Endodermal cell (in vitro differentiated cells): ENCODE results near the gene PPDPF. TPM values are rescaled to one million over a fixed set of nuclear protein-coding genes. Genes with fewer than 3 reads are reported as not detected.

ENCODE experiments used
- DNase-seq: peaks from one replicate; pipeline ENCODE4 v3.0.0-alpha.2; 2017
- H3K27ac ChIP-seq: 2 replicates; pipeline ENCODE4 v1.5.1; 2013; ENCODE audit warnings: mild to moderate bottlenecking, low read depth, low read length, moderate library complexity
- H3K27me3 ChIP-seq: 2 replicates; pipeline ENCODE4 v1.6.1; 2013; ENCODE audit warnings: mild to moderate bottlenecking, low read length, moderate library complexity; ENCODE audit not compliant: insufficient read depth, control insufficient read depth, poor library complexity, severe bottlenecking
- H3K36me3 ChIP-seq: 2 replicates; pipeline ENCODE4 v1.7.0; 2013; ENCODE audit warnings: mild to moderate bottlenecking, low read length, moderate library complexity; ENCODE audit not compliant: control insufficient read depth, insufficient read depth
- H3K4me1 ChIP-seq: one replicate; pipeline ENCODE4 v1.7.0; 2013; ENCODE audit warnings: low read length; ENCODE audit not compliant: control insufficient read depth, insufficient read depth
- H3K4me3 ChIP-seq: 2 replicates; pipeline ENCODE4 v1.5.1; 2013; ENCODE audit warnings: mild to moderate bottlenecking, low read length, moderate library complexity
- H3K9ac ChIP-seq: 2 replicates; pipeline ENCODE4 v1.6.1; 2013; ENCODE audit warnings: mild to moderate bottlenecking, low read length, moderate library complexity; ENCODE audit not compliant: poor library complexity, severe bottlenecking; ENCODE audit errors: extremely low read depth
- H3K9me3 ChIP-seq: 2 replicates; pipeline ENCODE4 v1.6.1; 2013; ENCODE audit warnings: mild to moderate bottlenecking, low read length, moderate library complexity; ENCODE audit not compliant: control insufficient read depth
- H3K27ac Mint-ChIP-seq: 2 replicates; pipeline ENCODE4 v1.8.0; 2020; ENCODE audit warnings: mixed read lengths
- H3K27me3 Mint-ChIP-seq: 2 replicates; pipeline ENCODE4 v1.8.0; 2021; ENCODE audit warnings: mild to moderate bottlenecking, mixed read lengths; ENCODE audit not compliant: insufficient read depth
- H3K36me3 Mint-ChIP-seq: 2 replicates; pipeline ENCODE4 v1.8.0; 2020; ENCODE audit warnings: low read depth, mixed read lengths
- H3K4me1 Mint-ChIP-seq: 2 replicates; pipeline ENCODE4 v1.8.0; 2020; ENCODE audit warnings: mixed read lengths
- H3K4me3 Mint-ChIP-seq: 2 replicates; pipeline ENCODE4 v1.8.0; 2020; ENCODE audit warnings: mild to moderate bottlenecking, moderate library complexity, mixed read lengths
- H3K9me3 Mint-ChIP-seq: 2 replicates; pipeline ENCODE4 v1.8.0; 2020; ENCODE audit warnings: mild to moderate bottlenecking, mixed read lengths
- WGBS, 2 experiments: methylation state at CpG; one replicate each; pipeline versions ENCODE4 v1.1.5 to v1.1.7; 2013; ENCODE audit warnings: missing lambda C conversion rate in 2 of 2, mixed read lengths in 1 of 2; ENCODE audit not compliant: insufficient coverage in 1 of 2, insufficient read length in 1 of 2; 5-methylcytosine and 5-hydroxymethylcytosine counted together
- total RNA-seq, 2 donors: library from RNA; stranded (reverse); fragmentation: NEBNext Ultra II Directional in 1 of 2; extraction: Animal tissue kit (Norgen Biotek cat#: 25700) in 1 of 2; gene quantifications; 2 replicates in 1 of 2; 3 replicates in 1 of 2; pipeline ENCODE4 v1.2.1, GENCODE V29; 2021
- TF ChIP-seq, protein P1 (sequence below): fragments of 200-600 bp; sonication (generic); conservative IDR thresholded peaks from 2 replicates; pipeline ENCODE4 v1.5.0; 2021; ENCODE audit warnings: antibody characterized with exemption, mild to moderate bottlenecking

PPDPF gene
- total RNA-seq, 2 donors from 2014 or later, result 247 to 296 TPM

DNA sequence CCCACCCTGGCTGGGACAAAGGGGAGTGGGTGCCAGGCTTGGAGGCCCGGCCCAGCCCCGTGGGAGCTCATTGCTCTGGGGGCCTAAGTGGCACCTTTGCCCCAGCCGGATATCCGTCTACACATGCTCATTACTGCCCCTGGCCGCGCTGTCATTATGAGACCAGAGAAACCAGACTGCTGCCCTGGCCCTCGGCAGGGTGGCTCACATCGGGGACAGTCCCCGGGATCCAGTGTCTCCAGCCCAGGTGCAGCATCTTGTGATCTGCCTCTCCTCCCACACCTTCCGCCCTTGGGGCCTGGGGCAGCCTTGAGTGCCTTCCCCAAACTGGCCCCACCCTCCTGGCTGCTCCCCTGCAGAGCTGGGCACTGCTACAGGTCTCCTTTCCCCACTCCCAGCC, 22.1 kb downstream of the PPDPF start:
- no peaks in the 10 kb centered on the region for H3K9me3 ChIP-seq
- Mint-ChIP-seq H3K4me1 (peaks cover 7% of the 10 kb centered on the region), H3K36me3 (no peaks in the 10 kb centered on the region), H3K9me3 (no peaks in the 10 kb centered on the region), H3K4me3 (no peak overlapping the region), H3K27ac (no peak overlapping the region), H3K27me3 (no peaks in the 10 kb centered on the region)
- H3K9ac ChIP-seq, result no peak overlapping the region
- TF ChIP-seq, protein P1, sequence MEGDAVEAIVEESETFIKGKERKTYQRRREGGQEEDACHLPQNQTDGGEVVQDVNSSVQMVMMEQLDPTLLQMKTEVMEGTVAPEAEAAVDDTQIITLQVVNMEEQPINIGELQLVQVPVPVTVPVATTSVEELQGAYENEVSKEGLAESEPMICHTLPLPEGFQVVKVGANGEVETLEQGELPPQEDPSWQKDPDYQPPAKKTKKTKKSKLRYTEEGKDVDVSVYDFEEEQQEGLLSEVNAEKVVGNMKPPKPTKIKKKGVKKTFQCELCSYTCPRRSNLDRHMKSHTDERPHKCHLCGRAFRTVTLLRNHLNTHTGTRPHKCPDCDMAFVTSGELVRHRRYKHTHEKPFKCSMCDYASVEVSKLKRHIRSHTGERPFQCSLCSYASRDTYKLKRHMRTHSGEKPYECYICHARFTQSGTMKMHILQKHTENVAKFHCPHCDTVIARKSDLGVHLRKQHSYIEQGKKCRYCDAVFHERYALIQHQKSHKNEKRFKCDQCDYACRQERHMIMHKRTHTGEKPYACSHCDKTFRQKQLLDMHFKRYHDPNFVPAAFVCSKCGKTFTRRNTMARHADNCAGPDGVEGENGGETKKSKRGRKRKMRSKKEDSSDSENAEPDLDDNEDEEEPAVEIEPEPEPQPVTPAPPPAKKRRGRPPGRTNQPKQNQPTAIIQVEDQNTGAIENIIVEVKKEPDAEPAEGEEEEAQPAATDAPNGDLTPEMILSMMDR, result no peak
- WGBS, 2 experiments, result 91 to 92% methylated on average over 8 to 10 of the region's 10 CpGs
- DNase-seq, result no peak
- no peak overlapping the region for H3K27ac ChIP-seq
- H3K27me3 ChIP-seq, result no peaks in the 10 kb centered on the region
- no peaks in the 10 kb centered on the region for H3K36me3 ChIP-seq
- no peaks in the 10 kb centered on the region for H3K4me1 ChIP-seq
- no peak overlapping the region for H3K4me3 ChIP-seq

DNA sequence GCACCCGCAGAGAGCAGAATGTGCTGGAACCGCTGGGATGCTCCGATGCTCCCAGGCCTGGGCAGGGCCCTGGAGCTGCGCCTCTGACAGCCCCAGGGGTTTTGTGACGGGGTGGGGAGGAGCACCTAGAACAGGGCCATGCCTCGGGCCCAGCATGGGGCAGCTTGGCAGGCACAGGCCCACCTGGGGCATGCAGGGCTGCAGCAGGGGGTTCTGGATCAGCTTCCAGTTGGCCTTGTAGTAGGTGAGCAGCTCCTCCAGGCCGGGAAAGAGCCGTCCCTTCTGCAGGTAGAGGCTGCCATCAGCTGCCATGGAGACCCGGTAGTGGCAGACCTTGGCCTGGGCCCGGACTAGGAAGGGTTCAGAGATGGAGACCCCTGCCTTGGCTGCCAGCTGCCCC, 22.6 kb downstream of the PPDPF start:
- Histone ChIP-seq H3K4me1 (no peaks in the 10 kb centered on the region), H3K27ac (no peak overlapping the region), H3K36me3 (no peaks in the 10 kb centered on the region), H3K9me3 (no peaks in the 10 kb centered on the region), H3K4me3 (no peak overlapping the region), H3K9ac (no peak overlapping the region), H3K27me3 (no peaks in the 10 kb centered on the region)
- 90 to 92% methylated on average over 4 to 10 of the region's 10 CpGs for WGBS, 2 experiments
- no peaks in the 10 kb centered on the region for H3K9me3 Mint-ChIP-seq
- H3K36me3 Mint-ChIP-seq, result no peaks in the 10 kb centered on the region
- peaks cover 7% of the 10 kb centered on the region for H3K4me1 Mint-ChIP-seq
- H3K4me3 Mint-ChIP-seq, result no peak overlapping the region
- H3K27me3 Mint-ChIP-seq, result no peaks in the 10 kb centered on the region
- DNase-seq, result no peak
- no peak overlapping the region for H3K27ac Mint-ChIP-seq
- TF ChIP-seq, protein P1, result no peak

DNA sequence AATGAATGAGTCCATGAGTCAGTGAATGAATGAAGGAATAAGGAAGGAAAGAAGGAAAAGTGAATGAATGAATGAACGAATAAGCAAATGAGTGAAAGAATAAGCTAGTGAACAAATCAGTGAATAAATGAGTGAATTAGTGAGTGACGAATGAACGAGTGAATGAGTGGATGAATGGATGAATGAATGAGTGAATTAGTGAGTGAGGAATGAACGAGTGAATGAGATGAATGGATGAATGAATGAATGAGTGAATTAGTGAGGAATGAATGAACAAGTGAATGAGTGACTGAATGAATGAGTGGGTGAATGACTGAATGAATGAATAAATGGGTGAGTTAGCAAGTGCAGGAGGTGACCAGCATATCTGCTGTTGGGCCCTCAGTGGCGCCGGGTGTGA, 23.2 kb downstream of the PPDPF start:
- TF ChIP-seq, protein P1, result no peak
- Histone ChIP-seq H3K4me1 (no peaks in the 10 kb centered on the region), H3K9me3 (no peaks in the 10 kb centered on the region), H3K27ac (no peak overlapping the region), H3K4me3 (no peak overlapping the region), H3K36me3 (no peaks in the 10 kb centered on the region), H3K27me3 (no peaks in the 10 kb centered on the region), H3K9ac (no peak overlapping the region)
- no peak overlapping the region for H3K27ac Mint-ChIP-seq
- 92 to 95% methylated on average over 4 to 6 of the region's 6 CpGs for WGBS, 2 experiments
- no peaks in the 10 kb centered on the region for H3K9me3 Mint-ChIP-seq
- no peak overlapping the region for H3K4me3 Mint-ChIP-seq
- no peak for DNase-seq
- H3K27me3 Mint-ChIP-seq, result no peaks in the 10 kb centered on the region
- no peaks in the 10 kb centered on the region for H3K36me3 Mint-ChIP-seq
- peaks cover 7% of the 10 kb centered on the region for H3K4me1 Mint-ChIP-seq
